Stimulated activated CD8-positive, alpha-beta memory T cell treated with anti-CD3 and anti-CD28 coated beads, Interleukin-12 subunit alpha, Interleukin-12 subunit beta, amount 100 ng/mL, for 24 hours (primary cell): ENCODE results near the gene JAK3.
"Not testable (repeated sequence)": the region's sequence is repeated elsewhere in the genome, so short reads cannot be mapped to it uniquely, and the experiment has no call there.

Experiments
- DNase-seq: peaks from one replicate; pipeline ENCODE4 v3.0.0-alpha.2; 2020; ENCODE audit errors: extremely low read depth

The JAK3 gene

DNA sequence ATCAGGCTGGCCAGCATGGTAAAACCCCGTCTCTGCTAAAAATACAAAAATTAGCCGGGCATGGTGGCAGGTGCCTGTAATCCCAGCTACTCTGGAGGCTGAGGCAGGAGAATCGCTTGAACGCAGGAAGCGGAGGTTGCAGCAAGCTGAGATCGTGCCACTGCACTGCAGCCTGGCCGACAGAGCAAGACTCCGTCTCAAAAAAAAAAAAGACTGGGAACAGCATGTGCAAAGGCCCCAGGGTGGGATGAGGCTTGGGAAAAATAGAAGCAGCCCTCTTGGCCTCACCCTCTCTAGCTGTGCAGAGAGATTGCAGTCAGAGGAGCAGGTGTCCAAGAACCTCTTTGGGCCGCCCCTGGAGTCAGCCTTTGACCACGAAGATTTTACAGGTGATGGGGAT lies 69.9 kb downstream of the JAK3 start:
- not testable (repeated sequence) for DNase-seq

DNA sequence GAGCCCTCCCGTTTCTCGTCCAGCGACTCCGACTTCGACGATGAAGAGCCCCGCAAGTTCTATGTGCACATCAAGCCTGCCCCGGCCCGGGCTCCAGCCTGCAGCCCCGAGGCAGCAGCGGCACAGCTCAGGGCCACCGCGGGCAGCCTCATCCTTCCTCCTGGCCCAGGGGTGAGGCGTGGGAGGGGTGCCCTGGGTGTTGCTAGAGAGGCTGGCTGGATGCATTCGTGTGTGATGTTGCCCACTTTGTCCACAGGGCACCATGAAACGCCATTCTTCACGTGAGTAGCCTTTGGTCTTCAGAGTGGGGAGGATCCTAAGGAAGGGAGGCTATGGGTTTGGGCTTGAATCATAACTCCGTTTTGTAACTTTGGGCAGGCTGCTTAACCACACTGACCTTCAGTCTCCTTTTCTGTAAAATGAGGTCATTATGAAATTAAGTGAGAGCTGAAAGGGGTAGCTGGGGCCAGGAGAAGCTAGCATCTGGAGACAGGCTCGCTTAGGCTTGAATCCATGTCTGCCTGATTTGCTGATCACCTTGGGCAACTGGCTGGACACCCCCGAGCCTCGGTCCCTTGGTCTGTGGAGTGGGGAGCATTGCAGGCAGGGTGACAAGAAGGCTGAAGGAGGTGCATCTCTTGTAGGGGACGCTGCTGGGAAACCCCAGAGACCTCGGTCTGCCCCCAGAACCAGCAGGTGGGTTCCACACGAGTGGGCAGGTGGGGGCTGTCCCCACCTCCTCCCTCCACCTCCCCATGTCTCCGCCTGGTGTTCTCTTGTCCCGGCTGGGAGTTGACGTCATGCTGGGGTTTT lies 71.6 kb downstream of the JAK3 start:
- no peak for DNase-seq

GRCh38 chr19:17775245-17775927 lies 72.4 kb downstream of the JAK3 start:
- no peak for DNase-seq
